ENCODE measurements around the gene NQO1.

NQO1 gene

DNA sequence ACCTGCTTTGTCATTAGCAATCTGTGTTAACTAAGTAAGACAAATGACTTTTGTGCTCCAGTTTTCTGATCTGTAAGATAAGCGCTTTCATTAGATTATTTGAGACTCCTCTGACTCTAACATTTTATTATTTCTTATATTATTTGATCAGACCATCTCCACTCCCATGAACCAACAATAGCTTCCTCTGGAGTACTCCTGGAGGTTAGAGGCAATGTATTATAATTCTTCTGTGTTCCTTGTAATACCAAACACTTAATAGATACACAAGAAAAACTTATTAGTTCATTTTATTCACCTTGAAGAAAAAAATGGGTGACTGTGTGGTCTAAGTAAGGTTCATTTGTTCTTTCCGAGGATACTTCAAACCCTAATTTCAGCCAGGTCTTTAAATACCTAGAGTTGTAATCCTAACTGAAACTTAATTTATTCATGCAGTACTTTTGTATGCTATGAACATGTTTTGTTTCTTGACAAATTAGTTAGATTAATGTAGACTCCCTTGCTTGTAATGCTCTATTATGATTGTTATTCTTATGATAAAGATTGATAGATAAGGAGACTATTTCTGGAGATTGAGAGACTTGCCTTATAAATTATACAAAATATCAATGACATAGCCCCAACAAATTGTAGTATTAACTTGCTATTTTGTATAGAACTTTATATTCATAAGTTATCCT lies 53.9 kb downstream of the NQO1 start (continued):
- TF ChIP-seq WT1 (tag by site-specific recombination; IDR thresholded peaks at IDR 0.05) (0 out of 2 replicates have a peak, but pooled peaks have one; percentile 15), ZNF404 (tag by site-specific recombination; IDR thresholded peaks at IDR 0.05) (no peak), ZNF292 (tag by site-specific recombination; IDR thresholded peaks at IDR 0.05; ENCODE audit: borderline replicate concordance, low read depth) (no peak)
- TF ChIP-seq, protein P1, sequence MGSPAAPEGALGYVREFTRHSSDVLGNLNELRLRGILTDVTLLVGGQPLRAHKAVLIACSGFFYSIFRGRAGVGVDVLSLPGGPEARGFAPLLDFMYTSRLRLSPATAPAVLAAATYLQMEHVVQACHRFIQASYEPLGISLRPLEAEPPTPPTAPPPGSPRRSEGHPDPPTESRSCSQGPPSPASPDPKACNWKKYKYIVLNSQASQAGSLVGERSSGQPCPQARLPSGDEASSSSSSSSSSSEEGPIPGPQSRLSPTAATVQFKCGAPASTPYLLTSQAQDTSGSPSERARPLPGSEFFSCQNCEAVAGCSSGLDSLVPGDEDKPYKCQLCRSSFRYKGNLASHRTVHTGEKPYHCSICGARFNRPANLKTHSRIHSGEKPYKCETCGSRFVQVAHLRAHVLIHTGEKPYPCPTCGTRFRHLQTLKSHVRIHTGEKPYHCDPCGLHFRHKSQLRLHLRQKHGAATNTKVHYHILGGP (tag by site-specific recombination; IDR thresholded peaks at IDR 0.05), result 0 out of 2 replicates have a peak, but pooled peaks have one; percentile 15

DNA sequence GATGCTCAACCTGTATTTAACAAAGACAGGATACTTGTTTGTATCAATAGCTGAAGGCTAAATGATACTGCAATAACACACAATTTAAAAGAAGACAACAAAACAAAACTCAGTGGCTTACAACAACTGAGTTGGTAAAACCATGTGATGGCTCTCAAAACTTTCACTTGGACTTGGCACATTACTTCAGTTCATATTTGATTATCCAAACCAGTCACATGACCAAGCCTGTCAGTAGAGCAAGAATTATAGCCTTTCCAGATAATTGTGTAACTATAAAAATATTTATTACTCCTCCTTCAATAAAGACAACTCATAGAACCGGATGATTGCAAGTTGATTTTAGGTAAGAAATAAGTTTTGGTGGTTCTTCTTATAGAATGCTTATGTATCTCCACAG lies 56.8 kb downstream of the NQO1 start:
- POLR2A ChIA-PET, result no interaction called here
- no peak overlapping the region for H3K27ac ChIP-seq (ENCODE audit: extremely low read depth, low read depth, low read length)
- H3K9me3 ChIP-seq (ENCODE audit: control insufficient read depth, insufficient read depth, low read depth, low read length), result no peaks in the 10 kb centered on the region
- H3K4me3 ChIP-seq (ENCODE audit: low read depth, low read length), result no peak overlapping the region
- CTCF ChIA-PET, result interaction anchor here (0.7 kb wide), 1 partner anchor 272 kb away, joined by 3 read pairs; no protein-coding TSS in a partner anchor
- TF ChIP-seq ZNF324 (tag by site-specific recombination; IDR thresholded peaks at IDR 0.05) (no peak), ZNF560 (tag by site-specific recombination; IDR thresholded peaks at IDR 0.05; ENCODE audit: borderline replicate concordance) (no peak)
- TF ChIP-seq, protein P2, sequence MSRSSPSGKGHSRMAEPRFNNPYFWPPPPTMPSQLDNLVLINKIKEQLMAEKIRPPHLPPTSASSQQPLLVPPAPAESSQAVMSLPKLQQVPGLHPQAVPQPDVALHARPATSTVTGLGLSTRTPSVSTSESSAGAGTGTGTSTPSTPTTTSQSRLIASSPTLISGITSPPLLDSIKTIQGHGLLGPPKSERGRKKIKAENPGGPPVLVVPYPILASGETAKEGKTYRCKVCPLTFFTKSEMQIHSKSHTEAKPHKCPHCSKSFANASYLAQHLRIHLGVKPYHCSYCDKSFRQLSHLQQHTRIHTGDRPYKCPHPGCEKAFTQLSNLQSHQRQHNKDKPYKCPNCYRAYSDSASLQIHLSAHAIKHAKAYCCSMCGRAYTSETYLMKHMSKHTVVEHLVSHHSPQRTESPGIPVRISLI (tag by site-specific recombination; IDR thresholded peaks at IDR 0.05), result no peak
- TF ChIP-seq, protein P3, sequence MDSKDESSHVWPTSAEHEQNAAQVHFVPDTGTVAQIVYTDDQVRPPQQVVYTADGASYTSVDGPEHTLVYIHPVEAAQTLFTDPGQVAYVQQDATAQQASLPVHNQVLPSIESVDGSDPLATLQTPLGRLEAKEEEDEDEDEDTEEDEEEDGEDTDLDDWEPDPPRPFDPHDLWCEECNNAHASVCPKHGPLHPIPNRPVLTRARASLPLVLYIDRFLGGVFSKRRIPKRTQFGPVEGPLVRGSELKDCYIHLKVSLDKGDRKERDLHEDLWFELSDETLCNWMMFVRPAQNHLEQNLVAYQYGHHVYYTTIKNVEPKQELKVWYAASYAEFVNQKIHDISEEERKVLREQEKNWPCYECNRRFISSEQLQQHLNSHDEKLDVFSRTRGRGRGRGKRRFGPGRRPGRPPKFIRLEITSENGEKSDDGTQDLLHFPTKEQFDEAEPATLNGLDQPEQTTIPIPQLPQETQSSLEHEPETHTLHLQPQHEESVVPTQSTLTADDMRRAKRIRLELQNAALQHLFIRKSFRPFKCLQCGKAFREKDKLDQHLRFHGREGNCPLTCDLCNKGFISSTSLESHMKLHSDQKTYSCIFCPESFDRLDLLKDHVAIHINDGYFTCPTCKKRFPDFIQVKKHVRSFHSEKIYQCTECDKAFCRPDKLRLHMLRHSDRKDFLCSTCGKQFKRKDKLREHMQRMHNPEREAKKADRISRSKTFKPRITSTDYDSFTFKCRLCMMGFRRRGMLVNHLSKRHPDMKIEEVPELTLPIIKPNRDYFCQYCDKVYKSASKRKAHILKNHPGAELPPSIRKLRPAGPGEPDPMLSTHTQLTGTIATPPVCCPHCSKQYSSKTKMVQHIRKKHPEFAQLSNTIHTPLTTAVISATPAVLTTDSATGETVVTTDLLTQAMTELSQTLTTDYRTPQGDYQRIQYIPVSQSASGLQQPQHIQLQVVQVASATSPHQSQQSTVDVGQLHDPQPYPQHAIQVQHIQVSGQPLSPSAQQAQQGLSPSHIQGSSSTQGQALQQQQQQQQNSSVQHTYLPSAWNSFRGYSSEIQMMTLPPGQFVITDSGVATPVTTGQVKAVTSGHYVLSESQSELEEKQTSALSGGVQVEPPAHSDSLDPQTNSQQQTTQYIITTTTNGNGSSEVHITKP (tag by site-specific recombination; IDR thresholded peaks at IDR 0.05), result no peak
- TF ChIP-seq, protein P4, sequence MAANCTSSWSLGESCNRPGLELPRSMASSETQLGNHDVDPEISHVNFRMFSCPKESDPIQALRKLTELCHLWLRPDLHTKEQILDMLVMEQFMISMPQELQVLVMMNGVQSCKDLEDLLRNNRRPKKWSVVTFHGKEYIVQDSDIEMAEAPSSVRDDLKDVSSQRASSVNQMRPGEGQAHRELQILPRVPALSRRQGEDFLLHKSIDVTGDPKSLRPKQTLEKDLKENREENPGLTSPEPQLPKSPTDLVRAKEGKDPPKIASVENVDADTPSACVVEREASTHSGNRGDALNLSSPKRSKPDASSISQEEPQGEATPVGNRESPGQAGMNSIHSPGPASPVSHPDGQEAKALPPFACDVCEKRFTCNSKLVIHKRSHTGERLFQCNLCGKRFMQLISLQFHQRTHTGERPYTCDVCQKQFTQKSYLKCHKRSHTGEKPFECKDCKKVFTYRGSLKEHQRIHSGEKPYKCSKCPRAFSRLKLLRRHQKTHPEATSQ (tag by site-specific recombination; IDR thresholded peaks at IDR 0.05), result no peak
- TF ChIP-seq, protein P5, sequence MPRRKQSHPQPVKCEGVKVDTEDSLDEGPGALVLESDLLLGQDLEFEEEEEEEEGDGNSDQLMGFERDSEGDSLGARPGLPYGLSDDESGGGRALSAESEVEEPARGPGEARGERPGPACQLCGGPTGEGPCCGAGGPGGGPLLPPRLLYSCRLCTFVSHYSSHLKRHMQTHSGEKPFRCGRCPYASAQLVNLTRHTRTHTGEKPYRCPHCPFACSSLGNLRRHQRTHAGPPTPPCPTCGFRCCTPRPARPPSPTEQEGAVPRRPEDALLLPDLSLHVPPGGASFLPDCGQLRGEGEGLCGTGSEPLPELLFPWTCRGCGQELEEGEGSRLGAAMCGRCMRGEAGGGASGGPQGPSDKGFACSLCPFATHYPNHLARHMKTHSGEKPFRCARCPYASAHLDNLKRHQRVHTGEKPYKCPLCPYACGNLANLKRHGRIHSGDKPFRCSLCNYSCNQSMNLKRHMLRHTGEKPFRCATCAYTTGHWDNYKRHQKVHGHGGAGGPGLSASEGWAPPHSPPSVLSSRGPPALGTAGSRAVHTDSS (tag by site-specific recombination; IDR thresholded peaks at IDR 0.05), result no peak
- H3K4me1 ChIP-seq (ENCODE audit: control insufficient read depth, insufficient read depth, low read length), result peaks cover 7% of the 10 kb centered on the region; the same call in 1 of the 2 replicates
- peaks cover 18 to 38% of the 10 kb centered on the region in 2 experiments for H3K36me3 ChIP-seq (ENCODE audit: control insufficient read depth in 2 of 2, insufficient read depth in 1 of 2, low read length in 2 of 2)

DNA sequence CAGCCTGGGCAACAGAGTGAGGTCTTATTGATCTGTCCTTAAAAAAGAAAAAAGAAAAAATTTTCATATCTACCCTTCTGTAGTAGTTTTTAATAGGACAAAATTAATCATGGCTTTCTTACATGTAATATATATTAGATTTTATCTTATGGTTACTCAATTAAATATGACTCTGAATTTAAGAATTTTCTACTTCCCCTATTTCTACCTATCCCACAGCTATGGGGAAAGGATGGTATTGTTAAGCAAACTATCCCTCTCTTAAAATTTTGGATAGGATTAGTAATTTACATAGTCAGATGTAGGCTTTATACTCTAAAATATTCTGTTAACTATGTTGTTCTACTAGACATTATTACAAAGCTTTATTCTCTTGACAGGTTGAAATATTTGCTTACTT lies 62.5 kb downstream of the NQO1 start:
- Histone ChIP-seq H3K36me3 (ENCODE audit: control insufficient read depth in 2 of 2, insufficient read depth in 1 of 2, low read length in 2 of 2) (peaks cover 29 to 37% of the 10 kb centered on the region in 2 experiments), H3K27ac (ENCODE audit: extremely low read depth, low read depth, low read length) (no peak overlapping the region), H3K4me1 (ENCODE audit: control insufficient read depth, insufficient read depth, low read length) (no peaks in the 10 kb centered on the region), H3K9me3 (ENCODE audit: control insufficient read depth, insufficient read depth, low read depth, low read length) (no peaks in the 10 kb centered on the region), H3K4me3 (ENCODE audit: low read depth, low read length) (no peak overlapping the region)
- POLR2A ChIA-PET, result no interaction called here
- CTCF ChIA-PET, result interaction anchor here (0.7 to 1.3 kb wide), 2 partner anchors 13 to 267 kb away, joined by 3 to 5 read pairs; no protein-coding TSS in a partner anchor
- TF ChIP-seq ZNF837 (tag by site-specific recombination; IDR thresholded peaks at IDR 0.05) (no peak), ZBTB48 (tag by site-specific recombination; IDR thresholded peaks at IDR 0.05) (no peak), ZFP41 (tag by site-specific recombination; IDR thresholded peaks at IDR 0.05; ENCODE audit: borderline replicate concordance) (no peak), GLI4 (tag by site-specific recombination; IDR thresholded peaks at IDR 0.05) (no peak), ZNF670 (tag by site-specific recombination; IDR thresholded peaks at IDR 0.05; ENCODE audit: low read depth) (no peak), ZNF10 (tag by site-specific recombination; IDR thresholded peaks at IDR 0.05) (no peak), ZNF433 (tag by site-specific recombination; IDR thresholded peaks at IDR 0.05; ENCODE audit: low read depth) (no peak), ZNF292 (tag by site-specific recombination; IDR thresholded peaks at IDR 0.05; ENCODE audit: borderline replicate concordance, low read depth) (no peak), ZNF112 (tag by site-specific recombination; IDR thresholded peaks at IDR 0.05) (no peak)
- TF ChIP-seq, protein P6, sequence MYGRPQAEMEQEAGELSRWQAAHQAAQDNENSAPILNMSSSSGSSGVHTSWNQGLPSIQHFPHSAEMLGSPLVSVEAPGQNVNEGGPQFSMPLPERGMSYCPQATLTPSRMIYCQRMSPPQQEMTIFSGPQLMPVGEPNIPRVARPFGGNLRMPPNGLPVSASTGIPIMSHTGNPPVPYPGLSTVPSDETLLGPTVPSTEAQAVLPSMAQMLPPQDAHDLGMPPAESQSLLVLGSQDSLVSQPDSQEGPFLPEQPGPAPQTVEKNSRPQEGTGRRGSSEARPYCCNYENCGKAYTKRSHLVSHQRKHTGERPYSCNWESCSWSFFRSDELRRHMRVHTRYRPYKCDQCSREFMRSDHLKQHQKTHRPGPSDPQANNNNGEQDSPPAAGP (tag by site-specific recombination; IDR thresholded peaks at IDR 0.05), result no peak
- TF ChIP-seq, protein P2 (tag by site-specific recombination; IDR thresholded peaks at IDR 0.05), result no peak

Data from HEK293 (cell line).